HCT116 (cell line): ENCODE results near the gene ARFGAP1. TPM values are rescaled to one million over a fixed set of nuclear protein-coding genes. Genes with fewer than 3 reads are reported as not detected.

Experiments
- ATAC-seq: fragments of 200-7000 bp; cut with Tn5 transposase; 2 replicates; pipeline ENCODE4 v1.9.1; 2020; ENCODE audit warnings: mild to moderate bottlenecking, moderate library complexity
- BruUV-seq: library from RNA; stranded (reverse); fragments of 400-500 nt; replicated peaks from 2 replicates; lab custom pipeline; 2021; lab: Mats Ljungman, UMichigan
- CTCF ChIA-PET: fragments of 300-600 bp; sonication (Branson Sonifier 250); formaldehyde crosslinking; loops from one replicate; lab custom pipeline; 2021; ENCODE audit warnings: antibody characterized with exemption; lab: Charles Lee
- POLR2A ChIA-PET: fragments of 300-600, 350-600 bp; sonication (Branson Sonifier 250); formaldehyde crosslinking; loops from one replicate; lab custom pipeline; 2021; ENCODE audit warnings: antibody characterized with exemption; lab: Charles Lee
- RAD21 ChIA-PET, 2 experiments: fragments of 300-600 bp; sonication (Branson Sonifier 250); formaldehyde crosslinking; loops; one replicate each; lab custom pipeline; 2023; ENCODE audit warnings: low total read pairs in 2 of 2; ENCODE audit not compliant: uncharacterized antibody in 2 of 2, unreplicated experiment in 2 of 2, low non-redundant PET in 1 of 2; lab: Charles Lee
- DNase-seq: peaks from one replicate; pipeline ENCODE4 v3.0.0-alpha.2; 2010; ENCODE audit warnings: low read depth, low spot score
- H2AFZ ChIP-seq: fragments of 200-600 bp; shearing (Covaris generic), sonication (generic); 2 replicates; pipeline ENCODE4 v1.6.1; 2017; ENCODE audit warnings: low read depth, mixed run types, mixed read lengths, antibody characterized with exemption, low read length; ENCODE audit not compliant: poor library complexity, severe bottlenecking
- H3K27ac ChIP-seq: 2 replicates; pipeline ENCODE4 v1.5.1; 2012; ENCODE audit warnings: low read depth, low read length
- H3K27me3 ChIP-seq: fragments of 200-600 bp; sonication (generic); 2 replicates; pipeline ENCODE4 v1.6.1; 2016; ENCODE audit warnings: mixed run types, low read length, mixed read lengths; ENCODE audit not compliant: insufficient read depth
- H3K36me3 ChIP-seq, 2 experiments: fragments of 200-500 bp in 1 of 2; fragments of 200-600 bp in 1 of 2; sonication (Bioruptor generic) in 1 of 2; sonication (generic) in 1 of 2; 2 replicates each; pipeline versions ENCODE4 v1.5.1 to v1.6.1; 2014 to 2016; ENCODE audit warnings: low read length in 2 of 2, inconsistent platforms in 1 of 2, mixed read lengths in 1 of 2, mixed run types in 1 of 2; ENCODE audit not compliant: insufficient read depth in 2 of 2, control insufficient read depth in 1 of 2
- H3K4me1 ChIP-seq, 2 experiments: fragments of 200-600 bp in 1 of 2; sonication (generic) in 1 of 2; 2 replicates each; pipeline versions ENCODE4 v1.5.1 to v1.6.1; 2012 to 2017; ENCODE audit warnings: low read length in 2 of 2, inconsistent platforms in 1 of 2, mild to moderate bottlenecking in 1 of 2, mixed read lengths in 1 of 2, mixed run types in 1 of 2, moderate library complexity in 1 of 2; ENCODE audit not compliant: insufficient read depth in 2 of 2, control insufficient read depth in 1 of 2
- H3K4me2 ChIP-seq: fragments of 200-600 bp; sonication (generic); 2 replicates; pipeline ENCODE4 v1.6.1; 2017; ENCODE audit warnings: mixed run types, low read length, mixed read lengths
- H3K4me3 ChIP-seq, 2 experiments: fragments of 200-600 bp in 1 of 2; sonication (generic) in 1 of 2; replicated peaks in 1 of 2; 2 replicates each; pipeline ENCODE4 v1.5.1; 2011 to 2016; ENCODE audit warnings: low read length in 2 of 2, control low read depth in 1 of 2, low read depth in 1 of 2, mild to moderate bottlenecking in 1 of 2, mixed read lengths in 1 of 2, mixed run types in 1 of 2
- H3K79me2 ChIP-seq: fragments of 200-600 bp; sonication (generic); 2 replicates; pipeline ENCODE4 v1.6.1; 2017; ENCODE audit warnings: mild to moderate bottlenecking, mixed run types, low read length, moderate library complexity, mixed read lengths; ENCODE audit not compliant: insufficient read depth
- H3K9ac ChIP-seq: fragments of 200-600 bp; sonication (generic); 2 replicates; pipeline ENCODE4 v1.6.1; 2016; ENCODE audit warnings: low read length, mixed read lengths
- H3K9me2 ChIP-seq: fragments of 200-600 bp; sonication (generic), shearing (Covaris generic); 2 replicates; pipeline ENCODE4 v1.6.1; 2017; ENCODE audit warnings: mixed run types, mild to moderate bottlenecking, moderate library complexity; ENCODE audit not compliant: insufficient read depth
- H3K9me3 ChIP-seq, 2 experiments: fragments of 200-500 bp in 1 of 2; fragments of 200-600 bp in 1 of 2; sonication (Bioruptor generic) in 1 of 2; sonication (generic) in 1 of 2; 2 replicates each; pipeline ENCODE4 v1.6.1; 2014 to 2017; ENCODE audit warnings: low read length in 2 of 2, mixed read lengths in 2 of 2, inconsistent platforms in 1 of 2, low read depth in 1 of 2, mild to moderate bottlenecking in 1 of 2, mixed run types in 1 of 2, moderate library complexity in 1 of 2; ENCODE audit not compliant: control insufficient read depth in 1 of 2, insufficient read depth in 1 of 2
- H4K20me1 ChIP-seq: fragments of 200-600 bp; sonication (generic), shearing (Covaris generic); 2 replicates; pipeline ENCODE4 v1.6.1; 2017; ENCODE audit warnings: mixed run types, mild to moderate bottlenecking, moderate library complexity; ENCODE audit not compliant: insufficient read depth
- ATF3 ChIP-seq: IDR thresholded peaks from 2 replicates; pipeline ENCODE4 v1.6.1; 2012
- CEBPB ChIP-seq: IDR thresholded peaks from 2 replicates; pipeline ENCODE4 v1.6.1; 2012; ENCODE audit warnings: low read depth
- CTCF ChIP-seq, 3 experiments: fragments of 200-600 bp in 1 of 3; sonication (generic) in 1 of 3; IDR thresholded peaks in 2 of 3; conservative IDR thresholded peaks in 1 of 3; 2 replicates each; pipeline ENCODE4 v1.5.1; 2012 to 2017; ENCODE audit warnings: low read depth in 2 of 3, low read length in 2 of 3, antibody characterized with exemption in 1 of 3, borderline replicate concordance in 1 of 3, control low read depth in 1 of 3, mild to moderate bottlenecking in 1 of 3, mixed read lengths in 1 of 3, mixed run types in 1 of 3, moderate library complexity in 1 of 3; ENCODE audit not compliant: insufficient read depth in 1 of 3
- EGR1 ChIP-seq: IDR thresholded peaks from 2 replicates; pipeline ENCODE4 v1.6.1; 2012; ENCODE audit warnings: low read depth
- ELF1 ChIP-seq: IDR thresholded peaks from 2 replicates; pipeline ENCODE4 v1.6.1; 2012; ENCODE audit warnings: low read depth, borderline replicate concordance
- EZH2 ChIP-seq: fragments of 200-600 bp; sonication (generic); IDR thresholded peaks from 2 replicates; pipeline ENCODE4 v1.6.1; 2017; ENCODE audit warnings: antibody characterized with exemption, mixed run types
- EZH2phosphoT487 ChIP-seq: fragments of 200-600 bp; IDR thresholded peaks from 2 replicates; pipeline ENCODE4 v1.6.1; 2018; ENCODE audit warnings: antibody characterized with exemption, borderline replicate concordance
- FOSL1 ChIP-seq: IDR thresholded peaks from 2 replicates; pipeline ENCODE4 v1.6.1; 2012; ENCODE audit warnings: low read depth
- JUND ChIP-seq: IDR thresholded peaks from 2 replicates; pipeline ENCODE4 v1.6.1; 2012
- MAX ChIP-seq: IDR thresholded peaks from 2 replicates; pipeline ENCODE4 v1.6.1; 2012
- POLR2A ChIP-seq: IDR thresholded peaks from 2 replicates; pipeline ENCODE4 v1.7.0; 2011; ENCODE audit warnings: borderline replicate concordance; ENCODE audit not compliant: insufficient read depth, insufficient read length; ENCODE audit errors: extremely low read depth
- POLR2AphosphoS5 ChIP-seq: IDR thresholded peaks from 2 replicates; pipeline ENCODE4 v1.6.1; 2011; ENCODE audit warnings: mild to moderate bottlenecking, low read depth, low read length, moderate library complexity
- RAD21 ChIP-seq: IDR thresholded peaks from 2 replicates; pipeline ENCODE4 v1.6.1; 2012; ENCODE audit warnings: low read depth, mild to moderate bottlenecking
- REST ChIP-seq: IDR thresholded peaks from 2 replicates; pipeline ENCODE4 v1.6.1; 2012; ENCODE audit warnings: low read depth
- SIN3A ChIP-seq: IDR thresholded peaks from 2 replicates; pipeline ENCODE4 v1.6.1; 2012; ENCODE audit warnings: low read depth
- SRF ChIP-seq: IDR thresholded peaks from 2 replicates; pipeline ENCODE4 v1.6.1; 2012; ENCODE audit warnings: low read depth
- TCF7L2 ChIP-seq: IDR thresholded peaks from 2 replicates; pipeline ENCODE4 v1.7.0; 2011; ENCODE audit warnings: borderline replicate concordance, inconsistent platforms; ENCODE audit not compliant: insufficient read depth, insufficient read length; ENCODE audit errors: extremely low read depth
- ZBTB33 ChIP-seq: IDR thresholded peaks from 2 replicates; pipeline ENCODE4 v1.6.1; 2011; ENCODE audit warnings: mild to moderate bottlenecking, low read length, moderate library complexity; ENCODE audit not compliant: insufficient replicate concordance; ENCODE audit errors: extremely low read depth
- intact Hi-C: fragments of 100-400 bp; cut with micrococcal nuclease; formaldehyde crosslinking; loops from 2 replicates; pipeline ENCODE4 v1.10.0; 2022
- total RNA-seq: library from RNA; stranded (reverse); gene quantifications from one replicate; pipeline ENCODE4 v1.2.1, GENCODE V29; 2021; ENCODE audit not compliant: unreplicated experiment

Gene ARFGAP1
- total RNA-seq, 1 experiment from 2014 or later, result 94.4 TPM

GRCh38 chr20:63238031-63238430 is 34.6 kb upstream of the ARFGAP1 start:
- no peak overlapping the region for H3K27ac ChIP-seq
- no peaks in the 10 kb centered on the region for H3K9me2 ChIP-seq
- H3K79me2 ChIP-seq, result no peaks in the 10 kb centered on the region
- BruUV-seq, result no TSS peak
- H3K36me3 ChIP-seq, result no peaks in the 10 kb centered on the region
- H3K4me3 ChIP-seq, result no peak overlapping the region
- DNase-seq, result no peak
- ChIA-PET CTCF (interaction anchor here (1.7 to 6.2 kb wide), 2 partner anchors 14 kb away, joined by 9 to 107 read pairs; no protein-coding TSS in a partner anchor), POLR2A (interaction anchor here (0.7 kb wide), 1 partner anchor 332 kb away, joined by 3 read pairs; no protein-coding TSS in a partner anchor), RAD21 (no interaction called here)
- H2AFZ ChIP-seq, result no peak overlapping the region
- TF ChIP-seq CEBPB (no peak), SRF (no peak), TCF7L2 (no peak), EZH2phosphoT487 (no peak), POLR2A (no peak), ZBTB33 (no peak), POLR2AphosphoS5 (no peak), ATF3 (no peak), EGR1 (no peak), CTCF (IDR thresholded peaks at IDR 0.05 in 2 of 3, conservative IDR thresholded peaks at IDR 0.05 in 1 of 3; ENCODE audit: borderline replicate concordance in 1 of 3, insufficient read depth in 1 of 3, low read depth in 2 of 3, low read length in 2 of 3) (no peak), RAD21 (no peak), JUND (no peak), SIN3A (no peak), REST (no peak), MAX (no peak), FOSL1 (no peak), EZH2 (no peak), ELF1 (no peak)
- intact Hi-C loops, result no loop called here
- no peaks in the 10 kb centered on the region for H3K27me3 ChIP-seq
- H3K4me2 ChIP-seq, result no peak overlapping the region
- H3K9ac ChIP-seq, result no peak overlapping the region
- H3K4me1 ChIP-seq, result peaks cover 18 to 32% of the 10 kb centered on the region in 2 experiments
- ATAC-seq, result no peak
- no peaks in the 10 kb centered on the region for H3K9me3 ChIP-seq
- no peaks in the 10 kb centered on the region for H4K20me1 ChIP-seq
